GM10266 (cell line): ENCODE data around the gene RBP5.

Experiments used
- DNase-seq: peaks from one replicate; pipeline ENCODE4 v3.0.0; 2012; ENCODE audit errors: extremely low spot score
- CTCF ChIP-seq: IDR thresholded peaks from 2 replicates; pipeline ENCODE4 v1.5.1; 2012; ENCODE audit warnings: mild to moderate bottlenecking, low read depth; ENCODE audit not compliant: control insufficient read depth, insufficient read depth; ENCODE audit errors: missing control alignments

The RBP5 gene

DNA sequence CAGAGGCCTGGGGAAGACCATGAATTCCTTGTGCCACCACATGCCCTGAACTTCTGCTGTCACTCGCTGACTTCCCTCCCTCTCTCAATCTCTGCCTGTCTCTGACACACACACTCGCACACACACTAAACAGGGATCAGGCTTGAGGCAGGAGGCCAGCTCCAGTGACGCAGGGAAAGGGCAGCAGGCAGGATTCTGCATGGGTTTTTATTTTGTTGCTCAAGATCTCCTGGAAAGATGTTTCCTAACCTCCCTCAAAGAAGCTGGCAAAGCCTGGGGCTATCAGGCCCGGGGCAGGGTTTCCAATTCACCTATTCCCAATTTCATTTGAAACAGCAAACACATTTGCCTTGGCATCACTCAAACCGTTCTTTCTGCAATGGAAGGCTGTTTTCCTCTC is 33.1 kb upstream of the RBP5 start:
- no peak for TF ChIP-seq CTCF
- DNase-seq: no peak

DNA sequence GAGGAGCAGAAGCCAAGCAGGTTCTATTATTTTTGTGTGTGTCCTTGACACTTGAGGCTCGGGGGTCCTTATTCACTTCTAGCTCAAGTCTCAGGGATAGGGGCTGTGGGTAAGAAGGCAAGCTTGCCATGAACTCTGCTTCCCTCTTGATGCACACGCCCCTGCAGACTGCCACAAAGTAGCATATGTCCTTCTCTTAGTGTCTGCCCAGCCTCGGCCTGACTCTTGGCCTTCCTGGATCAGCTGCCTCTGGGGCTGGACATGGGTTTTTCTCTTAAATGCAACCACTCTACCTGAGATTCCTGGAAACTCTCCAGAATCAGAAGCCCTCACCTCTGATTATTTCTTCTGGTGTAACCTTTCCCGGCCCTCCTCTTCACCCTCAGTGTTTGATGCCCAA is 32.6 kb upstream of the RBP5 start:
- no peak for DNase-seq
- TF ChIP-seq CTCF: no peak

- TF ChIP-seq CTCF: no peak
Measured at GRCh38 chr12:7160183-7160582, 31.5 kb upstream of the RBP5 start.

GRCh38 chr12:7158781-7159609 is 30.3 kb upstream of the RBP5 start:
- no peak for DNase-seq
- no peak for TF ChIP-seq CTCF

More at GRCh38 chr12:7160183-7160582, 31.5 kb upstream of the RBP5 start:
- DNase-seq: no peak

- no peak for DNase-seq
Measured at GRCh38 chr12:7157391-7157790, 28.7 kb upstream of the RBP5 start.

GRCh38 chr12:7156259-7157197 is 27.8 kb upstream of the RBP5 start:
- no peak for DNase-seq
- TF ChIP-seq CTCF: no peak

More at GRCh38 chr12:7157391-7157790, 28.7 kb upstream of the RBP5 start:
- TF ChIP-seq CTCF: no peak
